Measurements from ENCODE around the gene NRXN3.

- TF ChIP-seq CTCF (IDR thresholded peaks at IDR 0.05), result no peak
- no peak for TF ChIP-seq EZH2 (IDR thresholded peaks at IDR 0.05; ENCODE audit: borderline replicate concordance, insufficient read depth, low read depth, low read length, poor library complexity, severe bottlenecking)
Observed at GRCh38 chr14:79602045-79602444, 1431.9 kb downstream of the NRXN3 start.
